ENCODE results near the gene TRIO. TPM values are rescaled to one million over a fixed set of nuclear protein-coding genes. Genes with fewer than 3 reads are reported as not detected.

The TRIO gene
- polyA plus RNA-seq, 3 donors: 83.4 to 102 (median 96.1) TPM

- DNase-seq (ENCODE audit: low read depth in 3 of 3, low spot score in 2 of 3): no peak
These were observed 134.5 kb downstream of the TRIO start for GRCh38 chr5:14277385-14278320.

GRCh38 chr5:14280294-14280854, 137.2 kb downstream of the TRIO start:
- no peak for DNase-seq (ENCODE audit: low read depth in 3 of 3, low spot score in 2 of 3)

- DNase-seq (ENCODE audit: low read depth in 3 of 3, low spot score in 2 of 3): no peak
These were observed 138.6 kb downstream of the TRIO start for GRCh38 chr5:14281746-14282181.

- DNase-seq (ENCODE audit: low read depth in 3 of 3, low spot score in 2 of 3): no peak
These were observed 140.0 kb downstream of the TRIO start for GRCh38 chr5:14283139-14283538.

- no peak for DNase-seq (ENCODE audit: low read depth in 3 of 3, low spot score in 2 of 3)
These were observed 141.4 kb downstream of the TRIO start for GRCh38 chr5:14284392-14285148.

- DNase-seq (ENCODE audit: low read depth in 3 of 3, low spot score in 2 of 3): no peak
These were observed 142.9 kb downstream of the TRIO start for GRCh38 chr5:14286007-14286406.

GRCh38 chr5:14286574-14287421, 143.7 kb downstream of the TRIO start:
- DNase-seq (ENCODE audit: low read depth in 3 of 3, low spot score in 2 of 3): no peak

GRCh38 chr5:14292766-14293658, 149.9 kb downstream of the TRIO start:
- no peak for DNase-seq (ENCODE audit: low read depth in 3 of 3, low spot score in 2 of 3)

- DNase-seq (ENCODE audit: low read depth in 3 of 3, low spot score in 2 of 3): no peak
These were observed 152.5 kb downstream of the TRIO start for GRCh38 chr5:14295610-14296009.

GRCh38 chr5:14296533-14297331, 153.6 kb downstream of the TRIO start:
- DNase-seq (ENCODE audit: low read depth in 3 of 3, low spot score in 2 of 3): no peak

- no peak for DNase-seq (ENCODE audit: low read depth in 3 of 3, low spot score in 2 of 3)
These were observed 154.6 kb downstream of the TRIO start for GRCh38 chr5:14297697-14298096.

GRCh38 chr5:14298126-14298847, 155.1 kb downstream of the TRIO start:
- DNase-seq (ENCODE audit: low read depth in 3 of 3, low spot score in 2 of 3): no peak

GRCh38 chr5:14299666-14300065, 156.5 kb downstream of the TRIO start:
- no peak for DNase-seq (ENCODE audit: low read depth in 3 of 3, low spot score in 2 of 3)

GRCh38 chr5:14301186-14301585, 158.0 kb downstream of the TRIO start:
- no peak for DNase-seq (ENCODE audit: low read depth in 3 of 3, low spot score in 2 of 3)

- no peak for DNase-seq (ENCODE audit: low read depth in 3 of 3, low spot score in 2 of 3)
These were observed 159.2 kb downstream of the TRIO start for GRCh38 chr5:14302330-14302729.

GRCh38 chr5:14305045-14305444, 161.9 kb downstream of the TRIO start:
- DNase-seq (ENCODE audit: low read depth in 3 of 3, low spot score in 2 of 3): no peak

- no peak for DNase-seq (ENCODE audit: low read depth in 3 of 3, low spot score in 2 of 3)
These were observed 163.2 kb downstream of the TRIO start for GRCh38 chr5:14306329-14306815.
